GM21825 (cell line): ENCODE data around the gene HBS1L.

Experiments
- ATAC-seq: cut with Tn5 transposase; IDR thresholded peaks from one replicate; pipeline ENCODE4 v1.9.1; 2021; ENCODE audit warnings: mild to moderate bottlenecking, moderate library complexity; ENCODE audit not compliant: unreplicated experiment

HBS1L gene

GRCh38 chr6:134921276-134921675 is 133.3 kb downstream of the HBS1L start:
- ATAC-seq, result no peak

- ATAC-seq, result no peak
These were observed 134.2 kb downstream of the HBS1L start for GRCh38 chr6:134920422-134920821.

- ATAC-seq, result no peak
These were observed 136.1 kb downstream of the HBS1L start for GRCh38 chr6:134918418-134918961.

GRCh38 chr6:134911547-134911946 is 143.1 kb downstream of the HBS1L start:
- ATAC-seq, result no peak

GRCh38 chr6:134910593-134910935 is 144.1 kb downstream of the HBS1L start:
- ATAC-seq, result no peak
